MCF 10A (cell line): Measurements from ENCODE around the gene XPO5. TPM values are rescaled to one million over a fixed set of nuclear protein-coding genes. Genes with fewer than 3 reads are reported as not detected.

ENCODE experiments used
- BruUV-seq: library from RNA; stranded (reverse); fragments of 400-500 nt; replicated peaks from 2 replicates; lab custom pipeline; 2021; lab: Mats Ljungman, UMichigan
- CTCF ChIA-PET: fragments of 300-600 bp; sonication (Branson Sonifier 250); formaldehyde crosslinking; extraction: SDS; loops from one replicate; lab custom pipeline; 2021; ENCODE audit warnings: antibody characterized with exemption, inconsistent platforms; lab: Yijun Ruan, JAX
- POLR2A ChIA-PET: fragments of 300-600, 350-650 bp; sonication (Branson Sonifier 250); formaldehyde crosslinking; extraction: SDS; loops from one replicate; lab custom pipeline; 2020; ENCODE audit warnings: antibody characterized with exemption, inconsistent platforms; lab: Yijun Ruan, JAX
- DNase-seq: peaks from one replicate; pipeline ENCODE4 v3.0.0-alpha.2; 2018; ENCODE audit not compliant: unreplicated experiment
- H3K27ac Mint-ChIP-seq: one replicate; pipeline ENCODE4 v1.8.0; 2022; ENCODE audit warnings: mild to moderate bottlenecking, low read depth, mixed read lengths; ENCODE audit not compliant: unreplicated experiment
- H3K27me3 Mint-ChIP-seq: one replicate; pipeline ENCODE4 v1.8.0; 2022; ENCODE audit warnings: mixed read lengths; ENCODE audit not compliant: insufficient read depth, unreplicated experiment
- H3K36me3 Mint-ChIP-seq: one replicate; pipeline ENCODE4 v1.8.0; 2022; ENCODE audit warnings: mild to moderate bottlenecking, moderate library complexity, mixed read lengths; ENCODE audit not compliant: insufficient read depth, unreplicated experiment
- H3K4me1 Mint-ChIP-seq: one replicate; pipeline ENCODE4 v1.8.0; 2022; ENCODE audit warnings: mixed read lengths; ENCODE audit not compliant: insufficient read depth, unreplicated experiment
- H3K4me3 Mint-ChIP-seq: one replicate; pipeline ENCODE4 v1.8.0; 2022; ENCODE audit warnings: mild to moderate bottlenecking, moderate library complexity, mixed read lengths; ENCODE audit not compliant: unreplicated experiment
- H3K9me3 Mint-ChIP-seq: one replicate; pipeline ENCODE4 v1.8.0; 2022; ENCODE audit warnings: mixed read lengths; ENCODE audit not compliant: unreplicated experiment
- intact Hi-C: fragments of 100-400 bp; cut with micrococcal nuclease; formaldehyde crosslinking; loops from 2 replicates; pipeline ENCODE4 v1.14.1; 2022
- total RNA-seq: library from RNA; stranded (reverse); gene quantifications from 2 replicates; pipeline ENCODE4 v1.2.3, GENCODE V29; 2022
- TF ChIP-seq, protein P1 (sequence below): fragments of 200-600 bp; IDR thresholded peaks from one replicate; pipeline ENCODE4 v1.8.0; 2022; ENCODE audit warnings: antibody characterized with exemption, mild to moderate bottlenecking; ENCODE audit not compliant: unreplicated experiment

Gene XPO5
- total RNA-seq, 1 experiment from 2014 or later, result 98.6 TPM

GRCh38 chr6:43493230-43493629 lies 82.6 kb downstream of the XPO5 start:
- no peaks in the 10 kb centered on the region for H3K27me3 Mint-ChIP-seq
- no peak overlapping the region for H3K27ac Mint-ChIP-seq
- ChIA-PET CTCF (interaction anchor here (0.9 to 9.0 kb wide), 6 partner anchors 8 to 73 kb away, joined by 3 to 102 read pairs (median 20); partner anchors contain the start of genes DLK2 and TJAP1), POLR2A (interaction anchor here (0.8 to 9.6 kb wide), 10 partner anchors 10 to 124 kb away, joined by 3 to 209 read pairs (median 9); partner anchors contain the start of genes ABCC10, DLK2, POLR1C and TJAP1)
- no peak overlapping the region for H3K4me3 Mint-ChIP-seq
- TF ChIP-seq, protein P1, sequence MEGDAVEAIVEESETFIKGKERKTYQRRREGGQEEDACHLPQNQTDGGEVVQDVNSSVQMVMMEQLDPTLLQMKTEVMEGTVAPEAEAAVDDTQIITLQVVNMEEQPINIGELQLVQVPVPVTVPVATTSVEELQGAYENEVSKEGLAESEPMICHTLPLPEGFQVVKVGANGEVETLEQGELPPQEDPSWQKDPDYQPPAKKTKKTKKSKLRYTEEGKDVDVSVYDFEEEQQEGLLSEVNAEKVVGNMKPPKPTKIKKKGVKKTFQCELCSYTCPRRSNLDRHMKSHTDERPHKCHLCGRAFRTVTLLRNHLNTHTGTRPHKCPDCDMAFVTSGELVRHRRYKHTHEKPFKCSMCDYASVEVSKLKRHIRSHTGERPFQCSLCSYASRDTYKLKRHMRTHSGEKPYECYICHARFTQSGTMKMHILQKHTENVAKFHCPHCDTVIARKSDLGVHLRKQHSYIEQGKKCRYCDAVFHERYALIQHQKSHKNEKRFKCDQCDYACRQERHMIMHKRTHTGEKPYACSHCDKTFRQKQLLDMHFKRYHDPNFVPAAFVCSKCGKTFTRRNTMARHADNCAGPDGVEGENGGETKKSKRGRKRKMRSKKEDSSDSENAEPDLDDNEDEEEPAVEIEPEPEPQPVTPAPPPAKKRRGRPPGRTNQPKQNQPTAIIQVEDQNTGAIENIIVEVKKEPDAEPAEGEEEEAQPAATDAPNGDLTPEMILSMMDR, result no peak
- H3K4me1 Mint-ChIP-seq, result peaks cover 62% of the 10 kb centered on the region
- intact Hi-C loops, result no loop called here
- DNase-seq, result no peak
- BruUV-seq, result no TSS peak
- H3K9me3 Mint-ChIP-seq, result no peaks in the 10 kb centered on the region
- H3K36me3 Mint-ChIP-seq, result peaks cover 36% of the 10 kb centered on the region

GRCh38 chr6:43492673-43493072 lies 83.2 kb downstream of the XPO5 start:
- Mint-ChIP-seq H3K9me3 (no peaks in the 10 kb centered on the region), H3K36me3 (peaks cover 30% of the 10 kb centered on the region), H3K27ac (peak overlapping the region; percentile 50), H3K4me3 (peak overlapping the region; percentile 45), H3K4me1 (peaks cover 64% of the 10 kb centered on the region), H3K27me3 (no peaks in the 10 kb centered on the region)
- POLR2A ChIA-PET, result interaction anchor here (0.6 to 9.6 kb wide), 13 partner anchors 11 to 325 kb away, joined by 3 to 209 read pairs (median 4); partner anchors contain the start of genes ABCC10, DLK2, GTPBP2 and POLR1C
- no peak for DNase-seq
- intact Hi-C loops, result no loop called here
- BruUV-seq, result no TSS peak
- CTCF ChIA-PET, result interaction anchor here (0.6 to 9.0 kb wide), 5 partner anchors 7 to 232 kb away, joined by 3 to 102 read pairs (median 4); partner anchors contain the start of gene DLK2
- TF ChIP-seq, protein P1, result no peak

- Mint-ChIP-seq H3K4me3 (peak overlapping the region; percentile 45), H3K9me3 (no peaks in the 10 kb centered on the region), H3K4me1 (peaks cover 58% of the 10 kb centered on the region), H3K27ac (peak overlapping the region; percentile 50), H3K36me3 (peaks cover 24% of the 10 kb centered on the region), H3K27me3 (no peaks in the 10 kb centered on the region)
- ChIA-PET POLR2A (interaction anchor here (0.5 to 9.6 kb wide), 15 partner anchors 12 to 325 kb away, joined by 3 to 209 read pairs (median 4); partner anchors contain the start of genes ABCC10, DLK2, GTPBP2 and POLR1C), CTCF (interaction anchor here (0.6 to 9.0 kb wide), 4 partner anchors 13 to 233 kb away, joined by 3 to 102 read pairs (median 48); partner anchors contain the start of gene DLK2)
- DNase-seq, result peak; percentile 84
- intact Hi-C loops, result no loop called here
- BruUV-seq, result no TSS peak
- TF ChIP-seq, protein P1, result no peak
These were observed 83.8 kb downstream of the XPO5 start for GRCh38 chr6:43491750-43492661.
